Kidney epithelial cell (primary cell): Measurements from ENCODE around the gene MAST2. TPM values are rescaled to one million over a fixed set of nuclear protein-coding genes. Genes with fewer than 3 reads are reported as not detected.

Source experiments
- DNase-seq: peaks from one replicate; pipeline ENCODE4 v3.0.0-alpha.2; 2010; ENCODE audit warnings: low read depth
- H3K27me3 ChIP-seq: 2 replicates; pipeline ENCODE4 v1.6.0; 2011; ENCODE audit warnings: low read length; ENCODE audit not compliant: control insufficient read depth, insufficient read depth
- H3K36me3 ChIP-seq: 2 replicates; pipeline ENCODE4 v1.5.1; 2011; ENCODE audit warnings: low read length; ENCODE audit not compliant: control insufficient read depth, insufficient read depth
- H3K4me3 ChIP-seq: 2 replicates; pipeline ENCODE4 v1.5.1; 2011; ENCODE audit warnings: low read depth, mild to moderate bottlenecking, control low read depth, low read length
- CTCF ChIP-seq: IDR thresholded peaks from 2 replicates; pipeline ENCODE4 v1.5.1; 2011; ENCODE audit warnings: mild to moderate bottlenecking, moderate library complexity, low read length, control low read depth, inconsistent platforms; ENCODE audit not compliant: insufficient read depth, poor library complexity, severe bottlenecking
- total RNA-seq: library from RNA; depleted of rRNA; stranded (reverse); fragments of >200 nt; gene quantifications from 2 replicates; pipeline ENCODE4 v1.2.3, GENCODE V29; 2015

The MAST2 gene
- total RNA-seq, 1 donor from 2014 or later: 26.6 TPM

- no peak for DNase-seq
- Histone ChIP-seq H3K4me3 (no peak overlapping the region), H3K27me3 (no peaks in the 10 kb centered on the region), H3K36me3 (no peaks in the 10 kb centered on the region)
- TF ChIP-seq CTCF: no peak
These were observed 12.5 kb downstream of the MAST2 start for GRCh38 chr1:45815667-45816458.

DNA sequence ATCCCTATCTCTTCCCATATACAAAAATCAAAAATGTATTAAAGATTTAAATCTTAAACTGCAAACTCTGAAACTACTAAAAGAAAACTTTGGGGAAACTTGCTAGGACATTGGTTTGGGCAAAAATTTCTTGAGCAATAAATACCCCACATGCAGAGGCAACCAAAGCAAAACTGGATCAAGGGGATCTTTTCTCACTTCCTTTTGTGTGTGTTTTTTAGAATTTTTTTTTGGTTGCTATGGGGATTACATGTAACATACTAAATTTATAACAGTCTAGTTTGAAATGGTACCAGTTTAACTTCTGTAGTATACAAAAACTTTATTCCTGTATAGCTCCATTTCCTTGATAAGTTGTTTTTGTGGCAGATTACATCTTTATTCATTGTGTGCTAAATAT, 16.8 kb downstream of the MAST2 start:
- no peak for TF ChIP-seq CTCF
- DNase-seq: no peak
- H3K36me3 ChIP-seq: no peaks in the 10 kb centered on the region
- no peak overlapping the region for H3K4me3 ChIP-seq
- no peaks in the 10 kb centered on the region for H3K27me3 ChIP-seq

DNA sequence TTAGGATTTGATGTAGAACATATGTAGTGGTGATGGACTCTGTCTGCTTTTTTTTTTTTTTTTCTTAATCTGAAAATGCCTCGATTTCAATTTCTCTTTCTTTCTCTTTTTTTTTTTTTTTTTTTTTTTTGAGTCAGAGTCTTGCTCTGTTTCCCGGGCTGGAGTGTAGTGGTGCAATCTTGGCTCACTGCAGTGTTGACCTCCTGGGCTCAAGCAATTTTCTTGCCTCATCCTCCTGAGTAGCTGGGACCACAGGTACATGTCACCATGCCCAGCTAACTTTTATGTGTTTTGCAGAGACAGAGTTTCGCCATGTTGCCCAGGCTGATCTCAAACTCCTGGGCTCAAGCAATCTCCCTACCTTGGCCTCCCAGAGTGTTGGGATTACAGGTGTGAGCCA, 17.4 kb downstream of the MAST2 start:
- DNase-seq: no peak
- no peak for TF ChIP-seq CTCF
- no peaks in the 10 kb centered on the region for H3K36me3 ChIP-seq

DNA sequence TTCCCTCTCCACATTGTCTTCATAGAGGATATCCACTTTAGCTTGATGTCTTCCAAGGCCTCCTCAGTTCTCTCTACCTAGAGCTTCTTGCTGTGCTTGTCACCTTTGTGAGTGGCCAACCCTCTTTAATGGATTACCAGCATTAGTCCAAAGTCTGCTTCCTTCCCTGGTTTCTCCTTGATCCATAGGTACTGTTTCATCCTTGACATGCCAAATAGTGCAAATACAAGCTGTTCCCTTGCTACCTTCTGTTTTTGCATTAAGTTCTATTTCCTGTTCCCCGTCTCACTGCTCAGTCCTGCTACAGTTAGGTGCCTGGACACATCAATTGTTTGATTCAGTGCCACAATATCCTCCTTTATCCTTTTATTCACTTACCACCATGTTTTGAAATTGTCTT, 19.2 kb downstream of the MAST2 start:
- no peak for DNase-seq
- no peaks in the 10 kb centered on the region for H3K27me3 ChIP-seq
- H3K4me3 ChIP-seq: no peak overlapping the region

More for the DNA sequence above, 17.4 kb downstream of the MAST2 start:
- H3K27me3 ChIP-seq: no peaks in the 10 kb centered on the region
- no peak overlapping the region for H3K4me3 ChIP-seq

DNA sequence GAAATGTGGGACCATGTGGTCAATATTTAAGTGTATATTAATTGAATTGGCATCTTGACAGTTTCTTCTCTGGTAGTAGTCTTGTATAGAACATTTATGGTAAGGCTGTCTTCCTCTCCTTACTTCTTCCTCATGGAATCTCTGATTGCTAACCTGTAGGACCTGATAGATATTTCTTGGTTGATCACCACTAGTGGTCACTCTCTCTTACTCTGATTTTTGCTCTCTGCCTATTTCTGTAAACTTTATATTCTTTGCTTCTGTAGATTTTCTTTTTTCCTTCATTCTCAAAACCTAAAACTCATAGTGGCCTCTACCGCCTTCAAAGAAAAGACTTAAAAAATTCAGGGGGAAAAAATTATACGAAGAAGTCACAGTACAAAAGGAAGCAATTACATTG, 21.2 kb downstream of the MAST2 start:
- TF ChIP-seq CTCF: no peak

More for the DNA sequence above, 19.2 kb downstream of the MAST2 start:
- H3K36me3 ChIP-seq: no peaks in the 10 kb centered on the region
- TF ChIP-seq CTCF: no peak

DNA sequence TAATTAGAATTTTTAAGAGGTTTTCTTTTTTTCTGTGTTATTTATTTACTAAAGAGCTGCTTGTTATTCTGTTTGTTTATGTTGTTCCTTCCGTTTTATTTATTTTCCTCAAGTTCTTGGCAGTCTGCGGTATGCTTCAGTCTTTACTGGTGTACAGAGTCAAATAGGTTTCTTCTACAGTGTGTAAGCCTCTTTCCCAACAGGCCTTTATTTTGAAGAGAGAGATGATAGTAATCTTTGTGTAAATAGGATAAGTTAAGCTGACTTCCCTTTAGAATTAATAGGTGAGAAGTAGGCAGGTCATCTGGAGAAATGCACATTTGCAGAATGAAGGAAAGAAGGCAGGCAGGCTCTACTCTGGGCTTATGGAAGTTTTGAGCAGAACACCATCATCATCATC, 23.8 kb downstream of the MAST2 start:
- no peak for DNase-seq
- Histone ChIP-seq H3K27me3 (no peaks in the 10 kb centered on the region), H3K36me3 (no peaks in the 10 kb centered on the region), H3K4me3 (no peak overlapping the region)
- no peak for TF ChIP-seq CTCF

More for the DNA sequence above, 21.2 kb downstream of the MAST2 start:
- Histone ChIP-seq H3K27me3 (no peaks in the 10 kb centered on the region), H3K36me3 (no peaks in the 10 kb centered on the region), H3K4me3 (no peak overlapping the region)
- no peak for DNase-seq
